A549 (cell line): Measurements from ENCODE around the gene PLEKHA5. TPM values are rescaled to one million over a fixed set of nuclear protein-coding genes. Genes with fewer than 3 reads are reported as not detected.
"Not testable (repeated sequence)": the region's sequence is repeated elsewhere in the genome, so short reads cannot be mapped to it uniquely, and the experiment has no call there.

Experiments
- ATAC-seq, 2 experiments: fragments of 200-7000 bp in 1 of 2; fragments of >200 bp in 1 of 2; cut with Nextera tagmentation in 1 of 2; cut with Tn5 transposase in 1 of 2; 3 replicates each; pipeline versions ENCODE4 v1.8.0 to v1.9.1; 2018 to 2020; ENCODE audit warnings: mild to moderate bottlenecking in 1 of 2, moderate library complexity in 1 of 2
- CTCF ChIA-PET: fragments of 300-600 bp; sonication (Branson Sonifier 250); formaldehyde crosslinking; extraction: SDS; loops from one replicate; lab custom pipeline; 2021; ENCODE audit warnings: antibody characterized with exemption, inconsistent platforms; lab: Yijun Ruan, JAX
- POLR2A ChIA-PET: fragments of 350-600 bp; formaldehyde crosslinking; extraction: SDS; loops from one replicate; lab custom pipeline; 2021; ENCODE audit warnings: antibody characterized with exemption, inconsistent platforms; lab: Yijun Ruan, JAX
- DNase-seq, 2 experiments: peaks; one replicate each; pipeline versions ENCODE4 v3.0.0 to v3.0.0-alpha.2; 2011 to 2016; ENCODE audit warnings: low read depth in 1 of 2, low spot score in 1 of 2
- FAIRE-seq: peaks from 2 replicates; lab custom pipeline; 2011; peaks lifted over from hg19 to GRCh38; lab: Jason Lieb, UNC
- H3K27ac ChIP-seq, 2 experiments: fragments of >200 bp; sonication (Bioruptor Twin); formaldehyde crosslinking; 3 replicates each; pipeline ENCODE4 v1.5.1; 2016 to 2017
- H3K4me1 ChIP-seq: fragments of >200 bp; sonication (Bioruptor Twin); formaldehyde crosslinking; 3 replicates; pipeline ENCODE4 v1.6.1; 2016
- H3K4me2 ChIP-seq: fragments of >200 bp; sonication (Bioruptor Twin); formaldehyde crosslinking; 3 replicates; pipeline ENCODE4 v1.6.1; 2016
- H3K4me3 ChIP-seq: fragments of >200 bp; sonication (Bioruptor Twin); formaldehyde crosslinking; 3 replicates; pipeline ENCODE4 v1.5.1; 2016
- H3K9me3 ChIP-seq: fragments of >200 bp; sonication (Bioruptor Twin); formaldehyde crosslinking; 3 replicates; pipeline ENCODE4 v1.6.1; 2016
- ATOH8 ChIP-seq: fragments of 250-450 bp; sonication (Bioruptor Pico); IDR thresholded peaks from 2 replicates; pipeline ENCODE4 v1.5.0; 2020; ENCODE audit warnings: low read depth, mild to moderate bottlenecking, moderate library complexity
- BCL3 ChIP-seq: fragments of >200 bp; sonication (Bioruptor Twin); formaldehyde crosslinking; IDR thresholded peaks from 3 replicates; pipeline ENCODE4 v1.6.1; 2016
- CBX2 ChIP-seq: fragments of 200-600 bp; sonication (generic); IDR thresholded peaks from 2 replicates; pipeline ENCODE4 v1.6.1; 2016; ENCODE audit warnings: low read depth, mild to moderate bottlenecking, borderline replicate concordance
- CBX8 ChIP-seq: fragments of 200-600 bp; sonication (generic); IDR thresholded peaks from 2 replicates; pipeline ENCODE4 v1.6.1; 2016
- CEBPB ChIP-seq, 2 experiments: fragments of >200 bp in 1 of 2; sonication (Bioruptor Twin) in 1 of 2; formaldehyde crosslinking in 1 of 2; IDR thresholded peaks; 2 replicates each; pipeline ENCODE4 v1.6.1; 2012 to 2016
- CHD2 ChIP-seq: fragments of 150-350 bp; IDR thresholded peaks from 2 replicates; pipeline ENCODE4 v1.6.1; 2014; ENCODE audit warnings: low read length; ENCODE audit not compliant: partially characterized antibody
- CHD4 ChIP-seq: fragments of 200-600 bp; sonication (generic); IDR thresholded peaks from 2 replicates; pipeline ENCODE4 v1.6.1; 2016; ENCODE audit warnings: antibody characterized with exemption, mild to moderate bottlenecking, borderline replicate concordance
- E2F6 ChIP-seq: IDR thresholded peaks from 2 replicates; pipeline ENCODE4 v1.6.1; 2012; ENCODE audit warnings: low read depth, borderline replicate concordance
- ESRRA ChIP-seq: fragments of 150-350 bp; IDR thresholded peaks from 2 replicates; pipeline ENCODE4 v1.6.1; 2014; ENCODE audit warnings: mild to moderate bottlenecking, low read length, borderline replicate concordance
- FOSL2 ChIP-seq, 2 experiments: fragments of 450-650 bp in 1 of 2; fragments of >200 bp in 1 of 2; sonication (Bioruptor Twin) in 1 of 2; formaldehyde crosslinking; IDR thresholded peaks; 2 replicates each; pipeline versions ENCODE4 v1.5.0 to v1.6.1; 2016 to 2020; ENCODE audit warnings: mild to moderate bottlenecking in 1 of 2, moderate library complexity in 1 of 2
- GATA3 ChIP-seq: IDR thresholded peaks from 2 replicates; pipeline ENCODE4 v1.6.1; 2012; ENCODE audit warnings: borderline replicate concordance
- HES2 ChIP-seq: fragments of >200 bp; sonication (Bioruptor Twin); formaldehyde crosslinking; IDR thresholded peaks from 2 replicates; pipeline ENCODE4 v1.6.1; 2016
- HEYL ChIP-seq: fragments of 250-450 bp; sonication (Bioruptor Pico); IDR thresholded peaks from 2 replicates; pipeline ENCODE4 v1.8.0; 2021; ENCODE audit warnings: mild to moderate bottlenecking, moderate library complexity
- JUNB ChIP-seq: fragments of >200 bp; sonication (Bioruptor Twin); formaldehyde crosslinking; IDR thresholded peaks from 2 replicates; pipeline ENCODE4 v1.6.1; 2016
- KDM1A ChIP-seq: fragments of 200-600 bp; sonication (generic); IDR thresholded peaks from 2 replicates; pipeline ENCODE4 v1.6.1; 2016; ENCODE audit warnings: low read depth, mild to moderate bottlenecking
- NFE2L2 ChIP-seq: fragments of 150-350 bp; conservative IDR thresholded peaks from 2 replicates; pipeline ENCODE4 v1.6.1; 2014; ENCODE audit warnings: low read length
- NPAS2 ChIP-seq: fragments of 250-450 bp; sonication (Bioruptor Pico); IDR thresholded peaks from 2 replicates; pipeline ENCODE4 v1.8.0; 2022; ENCODE audit warnings: mild to moderate bottlenecking, moderate library complexity, borderline replicate concordance
- PHF8 ChIP-seq: fragments of 200-600 bp; sonication (generic); IDR thresholded peaks from 2 replicates; pipeline ENCODE4 v1.6.1; 2016; ENCODE audit warnings: low read depth, mild to moderate bottlenecking, antibody characterized with exemption, moderate library complexity, borderline replicate concordance
- POLR2A ChIP-seq: IDR thresholded peaks from 2 replicates; pipeline ENCODE4 v1.6.1; 2012; ENCODE audit warnings: mild to moderate bottlenecking, low read length
- POLR2AphosphoS2 ChIP-seq: conservative IDR thresholded peaks from 2 replicates; pipeline ENCODE4 v1.6.1; 2012; ENCODE audit warnings: low read length, improper control_type of control experiment, inconsistent platforms
- RFX5 ChIP-seq: fragments of 450-650 bp; IDR thresholded peaks from 2 replicates; pipeline ENCODE4 v1.7.1; 2014; ENCODE audit warnings: antibody characterized with exemption, mild to moderate bottlenecking, moderate library complexity
- SMC3 ChIP-seq: fragments of >200 bp; sonication (Bioruptor Twin); formaldehyde crosslinking; IDR thresholded peaks from 3 replicates; pipeline ENCODE4 v1.6.1; 2018; ENCODE audit warnings: inconsistent platforms
- TFCP2L1 ChIP-seq: fragments of 250-450 bp; sonication (Bioruptor Pico); IDR thresholded peaks from 2 replicates; pipeline ENCODE4 v1.5.0; 2021; ENCODE audit warnings: mild to moderate bottlenecking
- TP53 ChIP-seq: fragments of 250-450 bp; sonication (Bioruptor Pico); IDR thresholded peaks from 2 replicates; pipeline ENCODE4 v1.5.0; 2021; ENCODE audit warnings: mild to moderate bottlenecking, moderate library complexity
- ZNF302 ChIP-seq: fragments of 250-450 bp; sonication (Bioruptor Pico); IDR thresholded peaks from 2 replicates; pipeline ENCODE4 v1.9.0; 2021; ENCODE audit warnings: inconsistent platforms, mild to moderate bottlenecking, moderate library complexity
- ZSCAN20 ChIP-seq: fragments of 250-450 bp; sonication (Bioruptor Pico); IDR thresholded peaks from 2 replicates; pipeline ENCODE4 v1.8.0; 2022; ENCODE audit warnings: mild to moderate bottlenecking, moderate library complexity
- WGBS: methylation state at CpG from one replicate; pipeline ENCODE4 v1.1.6; 2017; ENCODE audit errors: missing lambda C conversion rate; 5-methylcytosine and 5-hydroxymethylcytosine counted together
- polyA plus RNA-seq, 4 experiments: library from polyadenylated mRNA; depleted of rRNA in 3 of 4; stranded (reverse); fragments of >200 nt; fragmentation: RNase III in 1 of 4; extraction: RNeasy Plus Mini Kit Qiagen cat#74134 plus additional on column Dnase treatment in 1 of 4; gene quantifications; 2 replicates in 3 of 4; 3 replicates in 1 of 4; pipeline ENCODE4 v1.2.3, GENCODE V29; 2011 to 2017

Gene PLEKHA5
- polyA plus RNA-seq, 2 of the 4 experiments (the other 2 are of a cell fraction), result 7.6 to 13.2 TPM

GRCh38 chr12:19412844-19413243 lies 283.3 kb downstream of the PLEKHA5 start:
- 90% methylated on average over 23 of the region's 23 CpGs for WGBS
- H3K27ac ChIP-seq, result no peak overlapping the region
- H3K4me3 ChIP-seq, result no peak overlapping the region
- FAIRE-seq (no peak), ATAC-seq (no peak), DNase-seq (no peak)
- POLR2A ChIA-PET, result no interaction called here
- no peak for TF ChIP-seq E2F6
- TF ChIP-seq PHF8, result no peak
- no peak for TF ChIP-seq CHD2
- TF ChIP-seq HEYL (CRISPR knock-in tag), result no peak
- TF ChIP-seq CEBPB (IDR thresholded peaks at IDR 0.05), result no peak
- TF ChIP-seq CHD4, result no peak
- no peak for TF ChIP-seq BCL3
- no peak for TF ChIP-seq ZSCAN20 (CRISPR knock-in tag)
- no peak for TF ChIP-seq CBX8
- TF ChIP-seq NPAS2 (CRISPR knock-in tag), result no peak
- no peak for TF ChIP-seq FOSL2 (IDR thresholded peaks at IDR 0.05)
- TF ChIP-seq FOSL2 (CRISPR knock-in tag; IDR thresholded peaks at IDR 0.05), result no peak
- no peak for TF ChIP-seq ESRRA
- no peak for TF ChIP-seq HES2
- H3K4me1 ChIP-seq, result no peaks in the 10 kb centered on the region
- no peaks in the 10 kb centered on the region for H3K9me3 ChIP-seq
- CTCF ChIA-PET, result no interaction called here
- no peak overlapping the region for H3K4me2 ChIP-seq

- H3K27ac ChIP-seq, H3K9me3 ChIP-seq, H3K4me1 ChIP-seq, H3K4me3 ChIP-seq, FAIRE-seq, DNase-seq, POLR2A ChIA-PET, H3K4me2 ChIP-seq, CTCF ChIA-PET, ATAC-seq: not testable (repeated sequence)
- WGBS, result 80% methylated on average over 5 of the region's 5 CpGs
Measured at GRCh38 chr12:19413582-19413981, 284.0 kb downstream of the PLEKHA5 start.

- TF ChIP-seq ESRRA (no peak), E2F6 (no peak), POLR2AphosphoS2 (no peak), SMC3 (no peak), JUNB (no peak), POLR2A (no peak), GATA3 (no peak), CBX2 (no peak), ATOH8 (CRISPR knock-in tag) (no peak), FOSL2 (IDR thresholded peaks at IDR 0.05) (no peak), FOSL2 (CRISPR knock-in tag; IDR thresholded peaks at IDR 0.05) (no peak), ZNF302 (CRISPR knock-in tag) (no peak), TP53 (CRISPR knock-in tag) (no peak), KDM1A (no peak), RFX5 (no peak), NFE2L2 (no peak), TFCP2L1 (no peak)
- ATAC-seq, result no peak; a peak in 1 of 6 replicates
- Histone ChIP-seq H3K9me3 (no peaks in the 10 kb centered on the region), H3K4me2 (no peak overlapping the region), H3K4me1 (no peaks in the 10 kb centered on the region), H3K4me3 (no peak overlapping the region), H3K27ac (no peak overlapping the region)
- FAIRE-seq, result no peak
- DNase-seq, result no peak
- ChIA-PET POLR2A (no interaction called here), CTCF (no interaction called here)
Measured at GRCh38 chr12:19415563-19415962, 286.0 kb downstream of the PLEKHA5 start.
